Measurements from ENCODE around the gene SLCO1A2. TPM values are rescaled to one million over a fixed set of nuclear protein-coding genes. Genes with fewer than 3 reads are reported as not detected.

SLCO1A2 gene
- total RNA-seq, 1 experiment from 2014 or later = not detected

- in situ Hi-C loops (cut with HindIII; ENCODE audit: low sequenced_read_pairs) = no loop called here
- DNase-seq (ENCODE audit: low spot score) = peak; percentile 59
Observed at GRCh38 chr12:21336656-21337055, 1.9 kb upstream of the SLCO1A2 start.

- DNase-seq (ENCODE audit: low spot score) = no peak
Observed at GRCh38 chr12:21330682-21331253, 3.9 kb downstream of the SLCO1A2 start.

GRCh38 chr12:21328578-21328977, 6.1 kb downstream of the SLCO1A2 start:
- in situ Hi-C loops (cut with HindIII; ENCODE audit: low sequenced_read_pairs) = no loop called here

More at GRCh38 chr12:21330682-21331253, 3.9 kb downstream of the SLCO1A2 start:
- in situ Hi-C loops (cut with HindIII; ENCODE audit: low sequenced_read_pairs) = no loop called here

DNA sequence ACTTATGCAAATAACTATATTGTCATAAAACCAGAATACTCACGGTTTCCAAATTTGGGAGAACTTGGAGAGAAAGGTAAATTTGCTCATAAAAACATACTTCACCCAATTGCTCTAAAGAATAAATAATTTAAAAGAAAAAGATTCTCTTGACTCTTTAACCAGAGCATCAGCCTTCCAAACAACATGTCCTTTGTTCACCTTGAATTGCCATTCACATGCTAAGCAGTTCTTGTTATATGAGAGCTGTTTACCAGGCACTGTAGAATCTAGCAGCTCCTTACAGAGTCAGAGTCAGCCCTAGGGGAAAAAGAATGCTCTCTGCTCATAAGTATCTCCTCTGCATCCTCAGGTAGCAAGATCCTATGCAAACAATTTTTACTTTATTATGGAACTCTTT, 10.2 kb downstream of the SLCO1A2 start:
- in situ Hi-C loops (cut with HindIII; ENCODE audit: low sequenced_read_pairs) = no loop called here
- DNase-seq (ENCODE audit: low spot score) = no peak

More at GRCh38 chr12:21328578-21328977, 6.1 kb downstream of the SLCO1A2 start:
- no peak for DNase-seq (ENCODE audit: low spot score)

DNA sequence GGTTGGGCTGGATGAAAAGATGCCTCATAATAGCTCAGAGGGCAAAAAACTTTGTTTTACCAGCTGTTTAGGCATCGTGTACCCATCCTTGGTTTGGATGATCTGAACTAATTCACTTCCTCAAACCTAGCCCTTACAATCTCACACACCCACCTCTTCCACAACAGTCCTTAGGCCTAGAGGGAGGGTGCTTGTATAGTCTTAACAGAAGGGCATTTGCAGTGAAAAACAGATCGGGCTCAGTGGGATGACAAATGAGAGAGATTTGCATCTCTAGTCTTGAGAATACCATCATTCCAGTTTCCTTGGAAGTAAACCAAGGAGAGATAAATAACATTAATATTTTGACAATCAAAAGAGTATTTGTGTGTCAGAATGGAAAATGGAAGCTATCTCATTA, 11.0 kb downstream of the SLCO1A2 start:
- in situ Hi-C loops (cut with HindIII; ENCODE audit: low sequenced_read_pairs) = no loop called here
- DNase-seq (ENCODE audit: low spot score) = no peak

GRCh38 chr12:21308785-21309184, 25.9 kb downstream of the SLCO1A2 start:
- peak; percentile 75 for DNase-seq (ENCODE audit: low spot score)
- in situ Hi-C loops (cut with HindIII; ENCODE audit: low sequenced_read_pairs) = no loop called here

- no peak for DNase-seq (ENCODE audit: low spot score)
- in situ Hi-C loops (cut with HindIII; ENCODE audit: low sequenced_read_pairs) = no loop called here
Observed at GRCh38 chr12:21305661-21306060, 29.1 kb downstream of the SLCO1A2 start.

- in situ Hi-C loops (cut with HindIII; ENCODE audit: low sequenced_read_pairs) = no loop called here
- no peak for DNase-seq (ENCODE audit: low spot score)
Observed at GRCh38 chr12:21300632-21301031, 34.1 kb downstream of the SLCO1A2 start.

- peak; percentile 38 for DNase-seq (ENCODE audit: low spot score)
- in situ Hi-C loops (cut with HindIII; ENCODE audit: low sequenced_read_pairs) = no loop called here
Observed at GRCh38 chr12:21296751-21297406, 37.8 kb downstream of the SLCO1A2 start.

DNA sequence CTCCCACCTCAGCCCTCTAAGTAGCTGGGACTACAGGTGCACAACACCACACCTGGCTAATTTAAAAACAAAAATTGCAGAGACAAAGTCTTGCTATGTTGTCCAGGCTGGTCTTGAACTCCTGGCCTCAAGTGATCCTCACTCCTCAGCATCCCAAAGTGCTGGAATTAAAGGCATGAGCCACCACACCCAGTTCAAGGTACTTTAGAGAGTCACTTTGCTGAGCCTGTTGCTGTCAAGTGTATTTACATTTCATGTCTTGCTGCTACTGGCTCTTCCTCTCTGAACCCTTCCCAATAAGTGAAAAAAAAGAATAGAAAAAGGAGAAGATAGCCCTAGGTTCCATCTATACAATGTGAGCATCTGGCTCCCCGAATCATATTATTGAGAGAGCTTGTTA, 38.4 kb downstream of the SLCO1A2 start:
- DNase-seq (ENCODE audit: low spot score) = no peak
- in situ Hi-C loops (cut with HindIII; ENCODE audit: low sequenced_read_pairs) = no loop called here

DNA sequence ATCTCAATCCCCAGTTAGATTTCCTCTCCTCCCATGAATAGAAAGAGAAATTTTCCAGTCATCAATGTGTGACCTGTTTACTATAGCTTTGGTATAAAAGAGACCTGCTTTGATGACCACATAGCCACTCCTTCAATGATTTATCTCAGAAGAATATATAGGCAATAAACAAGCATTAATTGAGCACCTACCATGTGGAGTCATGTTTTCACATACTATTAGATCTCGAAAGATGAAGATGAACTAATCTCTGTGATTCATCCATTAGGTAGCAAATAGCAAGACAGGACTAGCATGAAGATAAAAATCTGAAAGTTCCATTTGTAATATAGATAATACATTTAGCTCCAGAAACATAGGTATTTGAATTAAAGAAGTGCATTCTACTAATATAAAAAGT, 40.5 kb downstream of the SLCO1A2 start:
- in situ Hi-C loops (cut with HindIII; ENCODE audit: low sequenced_read_pairs) = no loop called here
- no peak for DNase-seq (ENCODE audit: low spot score)

GRCh38 chr12:21292111-21292510, 42.6 kb downstream of the SLCO1A2 start:
- no peak for DNase-seq (ENCODE audit: low spot score)
- in situ Hi-C loops (cut with HindIII; ENCODE audit: low sequenced_read_pairs) = no loop called here

GRCh38 chr12:21289698-21290097, 45.0 kb downstream of the SLCO1A2 start:
- no peak for DNase-seq (ENCODE audit: low spot score)
- in situ Hi-C loops (cut with HindIII; ENCODE audit: low sequenced_read_pairs) = no loop called here

DNA sequence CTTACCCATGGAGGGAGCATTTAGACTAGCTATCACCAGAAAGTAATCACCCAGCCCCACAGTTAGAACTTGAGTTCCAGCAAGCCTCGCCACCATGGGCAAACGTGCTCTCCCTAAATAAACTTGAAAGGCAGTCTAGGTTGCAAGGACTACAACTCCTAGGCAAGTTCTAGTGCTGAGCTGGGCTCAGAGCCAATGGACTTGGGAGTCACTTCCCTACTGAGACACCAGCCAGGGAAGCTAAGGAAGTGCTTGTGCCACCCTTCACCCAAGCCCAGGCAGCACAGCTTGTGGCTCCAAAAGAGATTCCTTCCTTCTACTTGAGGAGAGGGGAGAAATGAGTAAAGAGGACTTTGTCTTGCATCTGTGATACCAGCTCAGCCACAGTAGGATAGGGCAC, 57.9 kb downstream of the SLCO1A2 start:
- no peak for DNase-seq (ENCODE audit: low spot score)
- in situ Hi-C loops (cut with HindIII; ENCODE audit: low sequenced_read_pairs) = no loop called here

GRCh38 chr12:21265932-21266331, 68.8 kb downstream of the SLCO1A2 start:
- in situ Hi-C loops (cut with HindIII; ENCODE audit: low sequenced_read_pairs) = no loop called here
- DNase-seq (ENCODE audit: low spot score) = no peak

DNA sequence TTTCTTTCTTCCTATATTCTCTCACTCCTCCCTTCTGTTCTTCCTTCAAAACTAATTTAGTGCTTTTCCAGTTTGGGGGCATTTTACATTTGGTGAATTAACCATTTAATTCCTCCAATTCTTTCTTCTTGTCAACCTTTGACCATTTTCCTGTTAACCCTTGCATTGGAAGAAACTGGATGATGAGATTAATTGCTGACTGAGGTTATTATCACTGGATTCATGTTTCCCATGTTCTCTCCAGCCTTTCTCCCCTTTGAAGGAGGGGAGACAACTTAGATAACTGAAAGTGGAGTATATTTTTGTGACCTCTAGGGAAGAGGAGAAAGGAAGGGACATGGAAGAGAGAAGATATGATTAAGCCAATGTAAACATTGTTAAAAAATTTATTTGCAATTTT, 70.5 kb downstream of the SLCO1A2 start:
- DNase-seq (ENCODE audit: low spot score) = no peak
- in situ Hi-C loops (cut with HindIII; ENCODE audit: low sequenced_read_pairs) = no loop called here

GRCh38 chr12:21257172-21257571, 77.5 kb downstream of the SLCO1A2 start:
- no peak for DNase-seq (ENCODE audit: low spot score)
- in situ Hi-C loops (cut with HindIII; ENCODE audit: low sequenced_read_pairs) = no loop called here

GRCh38 chr12:21252070-21252469, 82.6 kb downstream of the SLCO1A2 start:
- in situ Hi-C loops (cut with HindIII; ENCODE audit: low sequenced_read_pairs) = no loop called here
- DNase-seq (ENCODE audit: low spot score) = no peak

- DNase-seq (ENCODE audit: low spot score) = peak; percentile 8
- in situ Hi-C loops (cut with HindIII; ENCODE audit: low sequenced_read_pairs) = no loop called here
Observed at GRCh38 chr12:21248679-21249078, 86.0 kb downstream of the SLCO1A2 start.

- DNase-seq (ENCODE audit: low spot score) = no peak
- in situ Hi-C loops (cut with HindIII; ENCODE audit: low sequenced_read_pairs) = no loop called here
Observed at GRCh38 chr12:21239866-21240265, 94.9 kb downstream of the SLCO1A2 start.

- in situ Hi-C loops (cut with HindIII; ENCODE audit: low sequenced_read_pairs) = no loop called here
- no peak for DNase-seq (ENCODE audit: low spot score)
Observed at GRCh38 chr12:21234395-21234794, 100.3 kb downstream of the SLCO1A2 start.
